Measurements from ENCODE around the gene TTF2. TPM values are rescaled to one million over a fixed set of nuclear protein-coding genes. Genes with fewer than 3 reads are reported as not detected.

The TTF2 gene
- total RNA-seq, 1 donor from 2014 or later, result 19.3 TPM

DNA sequence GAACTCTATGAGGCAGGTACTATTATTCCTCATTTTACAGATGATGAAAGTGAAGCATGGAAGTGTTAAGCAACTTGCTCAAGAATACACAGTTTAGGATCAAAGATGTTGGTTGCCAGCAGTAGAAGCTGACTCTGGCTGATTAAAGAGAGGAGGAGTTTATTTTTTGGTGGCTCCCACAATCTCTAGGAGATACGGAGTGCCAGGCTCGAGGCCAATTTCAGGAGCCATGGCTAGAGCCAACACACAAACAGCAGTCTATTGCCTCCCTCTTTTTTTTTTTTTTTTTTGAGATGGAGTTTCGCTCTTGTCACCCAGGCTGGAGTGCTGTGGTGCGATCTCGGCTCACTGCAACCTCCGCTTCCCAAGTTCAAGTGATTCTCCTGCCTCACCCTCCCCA lies 19.6 kb downstream of the TTF2 start:
- H3K9me3 Mint-ChIP-seq (ENCODE audit: unreplicated experiment), result peaks cover 2% of the 10 kb centered on the region
- TF ChIP-seq, protein P1, sequence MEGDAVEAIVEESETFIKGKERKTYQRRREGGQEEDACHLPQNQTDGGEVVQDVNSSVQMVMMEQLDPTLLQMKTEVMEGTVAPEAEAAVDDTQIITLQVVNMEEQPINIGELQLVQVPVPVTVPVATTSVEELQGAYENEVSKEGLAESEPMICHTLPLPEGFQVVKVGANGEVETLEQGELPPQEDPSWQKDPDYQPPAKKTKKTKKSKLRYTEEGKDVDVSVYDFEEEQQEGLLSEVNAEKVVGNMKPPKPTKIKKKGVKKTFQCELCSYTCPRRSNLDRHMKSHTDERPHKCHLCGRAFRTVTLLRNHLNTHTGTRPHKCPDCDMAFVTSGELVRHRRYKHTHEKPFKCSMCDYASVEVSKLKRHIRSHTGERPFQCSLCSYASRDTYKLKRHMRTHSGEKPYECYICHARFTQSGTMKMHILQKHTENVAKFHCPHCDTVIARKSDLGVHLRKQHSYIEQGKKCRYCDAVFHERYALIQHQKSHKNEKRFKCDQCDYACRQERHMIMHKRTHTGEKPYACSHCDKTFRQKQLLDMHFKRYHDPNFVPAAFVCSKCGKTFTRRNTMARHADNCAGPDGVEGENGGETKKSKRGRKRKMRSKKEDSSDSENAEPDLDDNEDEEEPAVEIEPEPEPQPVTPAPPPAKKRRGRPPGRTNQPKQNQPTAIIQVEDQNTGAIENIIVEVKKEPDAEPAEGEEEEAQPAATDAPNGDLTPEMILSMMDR (IDR thresholded peaks at IDR 0.05; ENCODE audit: partially characterized antibody, unreplicated experiment), result no peak
- no peak overlapping the region for H3K27ac Mint-ChIP-seq (ENCODE audit: unreplicated experiment)
- H3K4me3 Mint-ChIP-seq (ENCODE audit: unreplicated experiment), result no peak overlapping the region
- no peaks in the 10 kb centered on the region for H3K27me3 Mint-ChIP-seq (ENCODE audit: unreplicated experiment)
- no peak for DNase-seq
- H3K36me3 Mint-ChIP-seq (ENCODE audit: unreplicated experiment), result no peaks in the 10 kb centered on the region
- H3K4me1 Mint-ChIP-seq (ENCODE audit: low read depth, unreplicated experiment), result peaks cover 3% of the 10 kb centered on the region

DNA sequence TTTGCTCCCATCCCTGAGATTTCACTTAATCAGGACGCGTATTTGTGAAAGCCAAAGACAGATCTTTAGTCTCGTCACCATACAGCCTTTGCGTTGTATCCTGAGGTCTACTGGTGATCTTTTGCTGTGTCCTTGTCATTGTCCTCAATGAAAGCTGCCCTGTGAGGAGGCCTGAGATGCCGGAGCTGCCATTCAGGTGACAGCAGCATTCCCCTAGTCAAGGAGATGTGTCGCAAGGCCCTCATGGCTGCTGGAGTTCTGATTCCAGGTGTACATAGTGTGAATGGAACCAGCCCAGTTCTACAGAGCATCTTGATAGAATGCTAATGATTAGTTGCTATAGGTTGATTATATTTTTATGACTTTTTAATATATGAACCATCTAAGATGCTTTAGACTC lies 24.1 kb downstream of the TTF2 start:
- no peak overlapping the region for H3K4me3 Mint-ChIP-seq (ENCODE audit: unreplicated experiment)
- no peaks in the 10 kb centered on the region for H3K36me3 Mint-ChIP-seq (ENCODE audit: unreplicated experiment)
- TF ChIP-seq, protein P1 (IDR thresholded peaks at IDR 0.05; ENCODE audit: partially characterized antibody, unreplicated experiment), result no peak
- H3K9me3 Mint-ChIP-seq (ENCODE audit: unreplicated experiment), result no peaks in the 10 kb centered on the region
- peaks cover 3% of the 10 kb centered on the region for H3K4me1 Mint-ChIP-seq (ENCODE audit: low read depth, unreplicated experiment)
- no peaks in the 10 kb centered on the region for H3K27me3 Mint-ChIP-seq (ENCODE audit: unreplicated experiment)
- H3K27ac Mint-ChIP-seq (ENCODE audit: unreplicated experiment), result peak overlapping the region; percentile 91
- no peak for DNase-seq

DNA sequence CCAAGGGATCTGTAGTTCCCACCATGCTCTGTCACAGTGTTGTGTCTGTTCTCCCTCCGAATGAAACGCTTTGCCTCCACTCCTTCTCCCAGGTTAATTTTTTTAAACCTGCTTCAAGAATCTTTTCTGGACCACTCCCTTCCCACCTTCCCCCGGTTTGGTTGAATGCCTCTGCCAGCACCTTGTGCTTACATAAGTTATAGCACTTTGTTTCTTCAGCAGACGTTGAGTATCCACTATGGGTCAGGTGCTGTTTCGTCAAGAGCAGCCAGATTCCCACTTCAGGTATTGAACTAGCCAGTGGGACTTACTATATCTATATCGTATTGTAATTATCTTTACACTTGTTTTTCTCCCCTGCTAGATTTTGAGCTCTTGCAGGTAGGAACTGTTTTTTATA lies 27.6 kb downstream of the TTF2 start:
- no peak overlapping the region for H3K27ac Mint-ChIP-seq (ENCODE audit: unreplicated experiment)
- peaks cover 2% of the 10 kb centered on the region for H3K9me3 Mint-ChIP-seq (ENCODE audit: unreplicated experiment)
- TF ChIP-seq, protein P1 (IDR thresholded peaks at IDR 0.05; ENCODE audit: partially characterized antibody, unreplicated experiment), result no peak
- no peaks in the 10 kb centered on the region for H3K27me3 Mint-ChIP-seq (ENCODE audit: unreplicated experiment)
- no peak overlapping the region for H3K4me3 Mint-ChIP-seq (ENCODE audit: unreplicated experiment)
- peaks cover 26% of the 10 kb centered on the region for H3K4me1 Mint-ChIP-seq (ENCODE audit: low read depth, unreplicated experiment)
- DNase-seq, result no peak
- H3K36me3 Mint-ChIP-seq (ENCODE audit: unreplicated experiment), result no peaks in the 10 kb centered on the region

DNA sequence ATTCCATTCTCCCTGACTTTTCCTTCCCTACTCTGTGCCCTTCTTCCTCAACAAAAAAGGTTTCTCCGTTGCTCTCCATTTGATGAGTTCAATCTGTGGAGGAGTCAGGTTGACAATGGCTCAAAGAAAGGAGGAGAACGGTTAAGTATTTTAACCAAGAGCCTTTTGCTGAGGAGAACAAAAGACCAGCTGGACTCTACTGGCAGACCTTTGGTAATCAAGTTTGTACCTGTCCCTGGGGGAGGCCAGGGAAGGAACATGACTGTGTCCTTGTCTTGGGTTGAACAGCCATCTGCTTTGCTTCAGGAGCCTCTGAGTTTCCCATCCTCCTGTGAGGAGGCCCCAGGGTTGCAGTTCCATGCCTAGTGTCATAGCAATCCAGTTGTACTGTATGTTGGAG lies 29.9 kb downstream of the TTF2 start:
- H3K36me3 Mint-ChIP-seq (ENCODE audit: unreplicated experiment), result no peaks in the 10 kb centered on the region
- H3K4me3 Mint-ChIP-seq (ENCODE audit: unreplicated experiment), result peak overlapping the region; percentile 18
- H3K27ac Mint-ChIP-seq (ENCODE audit: unreplicated experiment), result peak overlapping the region; percentile 77
- peaks cover 2% of the 10 kb centered on the region for H3K9me3 Mint-ChIP-seq (ENCODE audit: unreplicated experiment)
- peak; percentile 30 for DNase-seq
- TF ChIP-seq, protein P1 (IDR thresholded peaks at IDR 0.05; ENCODE audit: partially characterized antibody, unreplicated experiment), result no peak
- no peaks in the 10 kb centered on the region for H3K27me3 Mint-ChIP-seq (ENCODE audit: unreplicated experiment)
- H3K4me1 Mint-ChIP-seq (ENCODE audit: low read depth, unreplicated experiment), result peaks cover 36% of the 10 kb centered on the region

DNA sequence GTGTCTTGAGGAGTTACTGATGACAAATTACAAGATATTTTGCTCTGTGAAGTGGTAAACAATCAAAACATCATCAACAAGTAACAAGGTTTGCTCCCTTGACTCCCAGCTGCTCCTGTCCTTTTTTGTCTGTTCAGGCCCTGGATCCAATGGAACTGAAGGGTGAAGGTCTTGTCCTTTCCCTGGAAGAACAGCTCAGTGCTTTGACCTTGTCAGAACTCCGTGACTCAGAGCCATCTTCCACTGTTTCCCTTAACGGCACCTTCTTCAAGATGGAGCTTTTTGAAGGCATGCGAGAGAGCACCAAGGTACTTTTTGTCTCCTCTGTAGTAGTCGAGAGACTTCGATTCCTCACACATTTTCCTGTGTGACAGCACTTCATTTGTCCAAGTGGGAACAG lies 32.5 kb downstream of the TTF2 start:
- Mint-ChIP-seq H3K27me3 (ENCODE audit: unreplicated experiment) (no peaks in the 10 kb centered on the region), H3K27ac (ENCODE audit: unreplicated experiment) (peak overlapping the region; percentile 77), H3K4me3 (ENCODE audit: unreplicated experiment) (peak overlapping the region; percentile 14), H3K4me1 (ENCODE audit: low read depth, unreplicated experiment) (peaks cover 38% of the 10 kb centered on the region), H3K36me3 (ENCODE audit: unreplicated experiment) (no peaks in the 10 kb centered on the region), H3K9me3 (ENCODE audit: unreplicated experiment) (peaks cover 2% of the 10 kb centered on the region)
- TF ChIP-seq, protein P1 (IDR thresholded peaks at IDR 0.05; ENCODE audit: partially characterized antibody, unreplicated experiment), result no peak
- DNase-seq, result no peak
